IMR-90 (cell line): ENCODE measurements around the gene DDA1. TPM values are rescaled to one million over a fixed set of nuclear protein-coding genes. Genes with fewer than 3 reads are reported as not detected.
A peak's percentile ranks its signal among the peaks of the same experiment; 100 is the strongest.

Source experiments
- ATAC-seq: fragments of 200-7000 bp; cut with Tn5 transposase; 2 replicates; pipeline ENCODE4 v1.9.1; 2020; ENCODE audit warnings: low read depth, mild to moderate bottlenecking, moderate library complexity
- BruUV-seq: library from RNA; stranded (reverse); fragments of 400-500 nt; replicated peaks from 2 replicates; lab custom pipeline; 2021; lab: Mats Ljungman, UMichigan
- CTCF ChIA-PET: fragments of 300-600 bp; formaldehyde crosslinking; extraction: SDS; loops from one replicate; lab custom pipeline; 2021; ENCODE audit warnings: antibody characterized with exemption; lab: Yijun Ruan, JAX
- POLR2A ChIA-PET: fragments of 300-600 bp; sonication (Branson Sonifier 250); formaldehyde crosslinking; loops from one replicate; lab custom pipeline; 2022; ENCODE audit warnings: antibody characterized with exemption; ENCODE audit not compliant: unreplicated experiment; lab: Charles Lee
- DNase-seq: peaks from one replicate; pipeline ENCODE4 v3.0.0; 2013
- H2AFZ ChIP-seq: replicated peaks from 2 replicates; pipeline ENCODE3; 2013; ENCODE audit warnings: low read length, mild to moderate bottlenecking; ENCODE audit not compliant: poor library complexity
- H2AK5ac ChIP-seq: 2 replicates; pipeline ENCODE4 v1.6.1; 2013; ENCODE audit warnings: low read depth, low read length, inconsistent platforms
- H2AK9ac ChIP-seq: replicated peaks from 2 replicates; pipeline ENCODE3; 2013; ENCODE audit warnings: mild to moderate bottlenecking, low read depth, low read length, moderate library complexity; ENCODE audit not compliant: poor library complexity
- H2BK120ac ChIP-seq: 2 replicates; pipeline ENCODE4 v1.6.1; 2013; ENCODE audit warnings: low read depth, low read length, inconsistent platforms
- H2BK15ac ChIP-seq: 3 replicates; pipeline ENCODE4 v1.6.1; 2013; ENCODE audit warnings: low read depth, low read length, inconsistent platforms
- H2BK20ac ChIP-seq: 2 replicates; pipeline ENCODE4 v1.6.1; 2013; ENCODE audit warnings: low read depth, mild to moderate bottlenecking, inconsistent platforms, low read length, moderate library complexity
- H2BK5ac ChIP-seq: 2 replicates; pipeline ENCODE4 v1.6.1; 2013; ENCODE audit warnings: mild to moderate bottlenecking, low read depth, low read length, inconsistent platforms; ENCODE audit not compliant: poor library complexity, severe bottlenecking
- H3K14ac ChIP-seq: replicated peaks from 2 replicates; pipeline ENCODE4 v1.6.1; 2013; ENCODE audit warnings: low read depth, low read length, inconsistent platforms
- H3K18ac ChIP-seq: 2 replicates; pipeline ENCODE4 v1.6.1; 2013; ENCODE audit warnings: low read depth, low read length, control low read depth
- H3K23ac ChIP-seq: 2 replicates; pipeline ENCODE4 v1.6.1; 2013; ENCODE audit warnings: low read depth, low read length, inconsistent platforms
- H3K27ac ChIP-seq: 2 replicates; pipeline ENCODE4 v1.5.1; 2013; ENCODE audit warnings: mild to moderate bottlenecking, control low read depth, low read length; ENCODE audit not compliant: insufficient read depth
- H3K27me3 ChIP-seq: 2 replicates; pipeline ENCODE4 v1.6.1; 2013; ENCODE audit warnings: low read length; ENCODE audit not compliant: control insufficient read depth, insufficient read depth
- H3K36me3 ChIP-seq: 2 replicates; pipeline ENCODE4 v1.6.1; 2013; ENCODE audit warnings: low read length, mixed read lengths; ENCODE audit not compliant: control insufficient read depth, insufficient read depth
- H3K4ac ChIP-seq: 2 replicates; pipeline ENCODE4 v1.6.1; 2013; ENCODE audit warnings: low read depth, low read length, inconsistent platforms
- H3K4me1 ChIP-seq: 2 replicates; pipeline ENCODE4 v1.6.1; 2013; ENCODE audit warnings: low read length, mixed read lengths; ENCODE audit not compliant: control insufficient read depth, insufficient read depth
- H3K4me2 ChIP-seq: 2 replicates; pipeline ENCODE4 v1.6.1; 2013; ENCODE audit warnings: low read depth, mild to moderate bottlenecking, control low read depth, low read length, moderate library complexity
- H3K4me3 ChIP-seq: 2 replicates; pipeline ENCODE4 v1.5.1; 2013; ENCODE audit warnings: low read depth, mild to moderate bottlenecking, control low read depth, low read length, moderate library complexity; ENCODE audit not compliant: insufficient read depth
- H3K56ac ChIP-seq: 2 replicates; pipeline ENCODE4 v1.6.1; 2013; ENCODE audit warnings: low read length, inconsistent platforms; ENCODE audit not compliant: insufficient read depth; ENCODE audit errors: extremely low read depth
- H3K79me1 ChIP-seq, 2 experiments: 2 replicates each; pipeline ENCODE4 v1.6.1; 2013; ENCODE audit warnings: low read length in 2 of 2, inconsistent platforms in 1 of 2, low read depth in 1 of 2
- H3K9ac ChIP-seq: 2 replicates; pipeline ENCODE4 v1.6.1; 2013; ENCODE audit warnings: low read depth, low read length, control low read depth
- H3K9me1 ChIP-seq: 2 replicates; pipeline ENCODE4 v1.6.1; 2013; ENCODE audit warnings: low read length, inconsistent platforms; ENCODE audit not compliant: insufficient read depth
- H3K9me3 ChIP-seq: 2 replicates; pipeline ENCODE4 v1.6.1; 2013; ENCODE audit warnings: low read length; ENCODE audit not compliant: control insufficient read depth, insufficient read depth
- H4K20me1 ChIP-seq: 2 replicates; pipeline ENCODE4 v1.6.1; 2013; ENCODE audit warnings: low read length, inconsistent platforms; ENCODE audit not compliant: insufficient read depth
- H4K5ac ChIP-seq: 2 replicates; pipeline ENCODE4 v1.6.1; 2013; ENCODE audit warnings: mild to moderate bottlenecking, low read depth, low read length, control low read depth
- H4K8ac ChIP-seq, 2 experiments: 2 replicates each; pipeline ENCODE4 v1.6.1; 2013; ENCODE audit warnings: low read depth in 2 of 2, low read length in 2 of 2, control low read depth in 1 of 2, inconsistent platforms in 1 of 2
- H4K91ac ChIP-seq: 2 replicates; pipeline ENCODE4 v1.6.1; 2013; ENCODE audit warnings: low read depth, low read length, inconsistent platforms; ENCODE audit not compliant: insufficient read depth
- BHLHE40 ChIP-seq: fragments of 150-350 bp; IDR thresholded peaks from 2 replicates; pipeline ENCODE4 v1.6.1; 2016; ENCODE audit warnings: mild to moderate bottlenecking, low read depth, low read length
- CHD1 ChIP-seq: IDR thresholded peaks from 2 replicates; pipeline ENCODE4 v1.6.1; 2012; ENCODE audit warnings: low read depth, low read length, improper control_type of control experiment
- ELK1 ChIP-seq: fragments of 150-350 bp; IDR thresholded peaks from 2 replicates; pipeline ENCODE4 v1.6.1; 2016; ENCODE audit warnings: low read depth, mild to moderate bottlenecking, low read length, moderate library complexity, borderline replicate concordance
- MAFK ChIP-seq: IDR thresholded peaks from 2 replicates; pipeline ENCODE4 v1.6.1; 2012; ENCODE audit warnings: low read depth, low read length, improper control_type of control experiment
- NFE2L2 ChIP-seq: fragments of 150-350 bp; IDR thresholded peaks from 2 replicates; pipeline ENCODE4 v1.6.1; 2016; ENCODE audit warnings: low read depth, mild to moderate bottlenecking, low read length
- RCOR1 ChIP-seq: IDR thresholded peaks from 2 replicates; pipeline ENCODE4 v1.6.1; 2012; ENCODE audit warnings: mild to moderate bottlenecking, low read length, improper control_type of control experiment; ENCODE audit not compliant: insufficient replicate concordance
- RFX5 ChIP-seq: IDR thresholded peaks from 2 replicates; pipeline ENCODE4 v1.8.0; 2012; ENCODE audit warnings: low read depth, mild to moderate bottlenecking, low read length, moderate library complexity
- WGBS, 2 experiments: methylation state at CpG; one replicate each; pipeline versions ENCODE4 v1.1.5 to v1.1.7; 2013; ENCODE audit warnings: missing lambda C conversion rate in 2 of 2; ENCODE audit not compliant: insufficient read length in 1 of 2; ENCODE audit errors: extremely low coverage in 2 of 2; 5-methylcytosine and 5-hydroxymethylcytosine counted together
- dilution Hi-C: fragments of 300-500 bp; cut with HindIII; formaldehyde crosslinking; loops from one replicate; pipeline ENCODE4 v1.14.3; 2018; ENCODE audit warnings: low sequenced_read_pairs; ENCODE audit not compliant: unreplicated experiment
- in situ Hi-C: fragments of 300-500 bp; cut with MboI; formaldehyde crosslinking; loops from 3 replicates; pipeline ENCODE4 v1.14.3; 2019; ENCODE audit warnings: low sequenced_read_pairs, inconsistent platforms, mixed read lengths
- intact Hi-C: fragments of 100-400 bp; cut with micrococcal nuclease; formaldehyde crosslinking; loops from 2 replicates; pipeline ENCODE4 v1.10.0; 2022
- polyA plus RNA-seq, 3 experiments: library from polyadenylated mRNA; depleted of rRNA; stranded (reverse); fragments of >200 nt; gene quantifications; 2 replicates each; pipeline ENCODE4 v1.2.3, GENCODE V29; 2012; ENCODE audit warnings: low replicate concordance in 1 of 3
- total RNA-seq: library from RNA; depleted of rRNA; stranded (reverse); fragments of >200 nt; gene quantifications from 2 replicates; pipeline ENCODE4 v1.2.3, GENCODE V29; 2012
- TF ChIP-seq, protein P1 (sequence below): fragments of 150-350 bp; IDR thresholded peaks from 2 replicates; pipeline ENCODE4 v1.6.1; 2017; ENCODE audit warnings: mild to moderate bottlenecking, antibody characterized with exemption, low read length, low read depth

Gene DDA1
- total and polyA plus RNA-seq, 2 of the 4 experiments (the other 2 are of a cell fraction): 33.7 to 87.2 TPM

DNA sequence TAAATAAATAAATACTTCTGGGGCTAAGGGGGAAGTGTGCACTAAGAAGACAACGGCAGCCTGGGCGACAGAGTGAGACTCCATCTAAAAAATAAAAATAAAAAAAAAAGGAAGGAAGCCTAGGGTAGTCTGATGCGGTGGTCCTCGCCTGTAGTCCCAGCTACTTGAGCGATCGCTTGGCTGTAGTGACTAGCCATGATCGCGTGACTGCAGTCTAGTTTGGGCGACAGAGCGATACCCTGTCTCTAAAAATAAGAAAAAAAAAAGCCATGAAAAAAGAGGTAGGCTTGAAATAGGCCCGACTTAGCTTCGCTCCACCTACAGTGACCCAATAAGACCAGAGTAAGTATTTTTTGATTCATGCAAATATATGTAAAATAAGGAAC lies 42.8 kb upstream of the DDA1 start:
- H2BK20ac ChIP-seq: no peak overlapping the region
- ChIA-PET POLR2A (interaction anchor here (0.7 kb wide), 1 partner anchor 51 kb away, joined by 4 read pairs; the partner anchor contains the start of gene USE1), CTCF (interaction anchor here (0.5 kb wide), 1 partner anchor 13 kb away, joined by 3 read pairs; no protein-coding TSS in a partner anchor)
- TF ChIP-seq, protein P1, sequence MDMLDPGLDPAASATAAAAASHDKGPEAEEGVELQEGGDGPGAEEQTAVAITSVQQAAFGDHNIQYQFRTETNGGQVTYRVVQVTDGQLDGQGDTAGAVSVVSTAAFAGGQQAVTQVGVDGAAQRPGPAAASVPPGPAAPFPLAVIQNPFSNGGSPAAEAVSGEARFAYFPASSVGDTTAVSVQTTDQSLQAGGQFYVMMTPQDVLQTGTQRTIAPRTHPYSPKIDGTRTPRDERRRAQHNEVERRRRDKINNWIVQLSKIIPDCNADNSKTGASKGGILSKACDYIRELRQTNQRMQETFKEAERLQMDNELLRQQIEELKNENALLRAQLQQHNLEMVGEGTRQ: no peak
- TF ChIP-seq NFE2L2: no peak
- TF ChIP-seq MAFK: no peak
- TF ChIP-seq RFX5: no peak
- TF ChIP-seq RCOR1: no peak
- no peak for TF ChIP-seq BHLHE40
- TF ChIP-seq ELK1: no peak
- TF ChIP-seq CHD1: no peak
- H3K4ac ChIP-seq: no peak overlapping the region
- H4K20me1 ChIP-seq: no peaks in the 10 kb centered on the region
- H3K18ac ChIP-seq: no peak overlapping the region
- H3K9me3 ChIP-seq: no peaks in the 10 kb centered on the region
- no peaks in the 10 kb centered on the region for H3K27me3 ChIP-seq
- H3K4me1 ChIP-seq: no peaks in the 10 kb centered on the region; the same call in 1 of the 2 replicates
- no peak overlapping the region for H3K4me3 ChIP-seq
- H4K8ac ChIP-seq: peak overlapping the region; percentile 68 to 81; a peak in 3 of 4 replicates
- H3K23ac ChIP-seq: no peak overlapping the region
- H3K36me3 ChIP-seq: peaks cover 9% of the 10 kb centered on the region; the same call in 1 of the 2 replicates
- no peak overlapping the region for H3K14ac ChIP-seq
- in situ Hi-C loops (no loop called here), intact Hi-C loops (no loop called here), dilution Hi-C loops (no loop called here)
- peaks cover 0 to 22% of the 10 kb centered on the region in 2 experiments; a peak in 2 of 4 replicates for H3K79me1 ChIP-seq
- H4K5ac ChIP-seq: peak overlapping the region; percentile 11; the same call in 1 of the 2 replicates
- H4K91ac ChIP-seq: no peak overlapping the region
- H3K4me2 ChIP-seq: no peak overlapping the region
- no peak overlapping the region for H2AK9ac ChIP-seq
- no peak overlapping the region for H2BK5ac ChIP-seq
- ATAC-seq (no peak), DNase-seq (no peak)
- H2BK120ac ChIP-seq: no peak overlapping the region
- H2AK5ac ChIP-seq: no peak overlapping the region
- H3K27ac ChIP-seq: no peak overlapping the region
- H3K9me1 ChIP-seq: no peaks in the 10 kb centered on the region
- H3K9ac ChIP-seq: no peak overlapping the region
- no peak overlapping the region for H3K56ac ChIP-seq
- peak overlapping the region; percentile 36 for H2AFZ ChIP-seq
- no TSS peak for BruUV-seq
- whole genome bisulfite sequencing, 2 experiments: no CpG with 5 or more reads among the region's 12 CpGs
- H2BK15ac ChIP-seq: no peak overlapping the region
